ENCODE measurements around the gene TMEM108.

DNA sequence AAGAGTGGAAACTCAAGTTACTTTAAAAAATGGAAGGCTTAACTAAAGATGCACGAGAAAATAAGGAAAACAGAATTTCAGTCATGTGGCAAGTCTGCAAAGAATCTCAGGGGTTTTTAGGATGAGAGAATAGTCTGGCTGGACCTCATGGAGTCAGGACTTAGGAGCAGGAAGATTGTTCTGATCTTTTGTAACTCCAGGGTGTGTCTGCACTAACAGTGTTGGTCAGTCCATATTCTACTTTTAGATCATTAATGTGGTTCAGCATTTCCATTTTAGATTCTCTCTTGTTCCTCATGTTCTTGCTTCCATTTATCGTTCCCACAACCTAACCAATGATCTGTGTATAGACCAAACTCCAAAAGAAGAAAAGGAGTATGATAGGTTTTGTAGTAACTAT, 15.3 kb downstream of the TMEM108 start:
- TF ChIP-seq, protein P1, sequence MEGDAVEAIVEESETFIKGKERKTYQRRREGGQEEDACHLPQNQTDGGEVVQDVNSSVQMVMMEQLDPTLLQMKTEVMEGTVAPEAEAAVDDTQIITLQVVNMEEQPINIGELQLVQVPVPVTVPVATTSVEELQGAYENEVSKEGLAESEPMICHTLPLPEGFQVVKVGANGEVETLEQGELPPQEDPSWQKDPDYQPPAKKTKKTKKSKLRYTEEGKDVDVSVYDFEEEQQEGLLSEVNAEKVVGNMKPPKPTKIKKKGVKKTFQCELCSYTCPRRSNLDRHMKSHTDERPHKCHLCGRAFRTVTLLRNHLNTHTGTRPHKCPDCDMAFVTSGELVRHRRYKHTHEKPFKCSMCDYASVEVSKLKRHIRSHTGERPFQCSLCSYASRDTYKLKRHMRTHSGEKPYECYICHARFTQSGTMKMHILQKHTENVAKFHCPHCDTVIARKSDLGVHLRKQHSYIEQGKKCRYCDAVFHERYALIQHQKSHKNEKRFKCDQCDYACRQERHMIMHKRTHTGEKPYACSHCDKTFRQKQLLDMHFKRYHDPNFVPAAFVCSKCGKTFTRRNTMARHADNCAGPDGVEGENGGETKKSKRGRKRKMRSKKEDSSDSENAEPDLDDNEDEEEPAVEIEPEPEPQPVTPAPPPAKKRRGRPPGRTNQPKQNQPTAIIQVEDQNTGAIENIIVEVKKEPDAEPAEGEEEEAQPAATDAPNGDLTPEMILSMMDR (IDR thresholded peaks at IDR 0.05; ENCODE audit: low read length): no peak
- TF ChIP-seq EZH2 (IDR thresholded peaks at IDR 0.05; ENCODE audit: borderline replicate concordance, low read length): no peak

All from OCI-LY1 (cell line).